HL-60 (cell line): ENCODE measurements around the gene TMBIM4.

Experiments used
- POLR2AphosphoS5 ChIP-seq: IDR thresholded peaks from 2 replicates; pipeline ENCODE4 v1.6.1; 2012; ENCODE audit warnings: low read depth
- TF ChIP-seq, protein P1 (sequence below): IDR thresholded peaks from one replicate; pipeline ENCODE4 v1.5.1; 2011; ENCODE audit warnings: low read length, control low read depth, inconsistent platforms; ENCODE audit not compliant: insufficient read depth
- TF ChIP-seq, protein P2 (sequence below): IDR thresholded peaks from 2 replicates; pipeline ENCODE4 v1.6.1; 2012; ENCODE audit warnings: low read depth; ENCODE audit not compliant: insufficient replicate concordance

DNA sequence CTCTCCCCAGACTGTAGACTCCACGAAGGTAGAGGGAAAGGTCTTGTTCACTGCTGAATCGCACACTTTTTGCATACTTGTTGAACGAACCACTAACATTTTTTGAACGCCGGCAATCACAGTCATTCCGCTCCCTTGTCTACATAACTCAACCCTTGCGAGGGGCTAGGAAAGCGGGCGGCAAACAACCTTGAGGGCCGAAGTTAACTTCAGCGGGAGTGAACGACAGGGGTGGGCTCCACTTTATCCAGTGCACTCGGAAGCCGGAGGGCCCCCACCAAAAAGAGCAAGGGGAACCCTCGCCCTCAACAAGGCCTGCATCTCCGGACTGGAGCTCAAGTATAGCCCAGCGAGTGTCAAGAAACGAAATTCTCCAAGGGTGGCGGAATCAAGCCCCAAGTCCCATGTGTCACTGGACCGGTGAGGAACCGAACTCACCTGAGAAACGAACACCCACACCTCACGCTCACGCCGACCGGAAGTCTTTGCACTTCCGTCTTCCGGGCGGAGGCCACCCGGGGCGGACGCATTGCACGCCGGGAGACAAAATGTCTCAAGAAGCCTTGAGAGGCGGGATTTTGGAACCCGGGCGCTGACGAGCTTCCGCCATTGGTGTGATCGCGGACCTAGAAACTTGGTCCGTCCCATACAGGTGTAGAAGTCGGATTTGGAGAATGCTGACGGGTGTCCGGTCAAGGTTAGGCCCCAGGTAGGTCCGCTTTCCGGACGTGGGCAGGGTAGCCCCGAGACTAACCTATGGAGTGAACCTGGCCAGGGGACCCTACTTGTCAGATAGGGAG, 39.3 kb downstream of the TMBIM4 start, which contains the start of gene LLPH:
- peak; percentile 90 for TF ChIP-seq POLR2AphosphoS5
- TF ChIP-seq, protein P1, sequence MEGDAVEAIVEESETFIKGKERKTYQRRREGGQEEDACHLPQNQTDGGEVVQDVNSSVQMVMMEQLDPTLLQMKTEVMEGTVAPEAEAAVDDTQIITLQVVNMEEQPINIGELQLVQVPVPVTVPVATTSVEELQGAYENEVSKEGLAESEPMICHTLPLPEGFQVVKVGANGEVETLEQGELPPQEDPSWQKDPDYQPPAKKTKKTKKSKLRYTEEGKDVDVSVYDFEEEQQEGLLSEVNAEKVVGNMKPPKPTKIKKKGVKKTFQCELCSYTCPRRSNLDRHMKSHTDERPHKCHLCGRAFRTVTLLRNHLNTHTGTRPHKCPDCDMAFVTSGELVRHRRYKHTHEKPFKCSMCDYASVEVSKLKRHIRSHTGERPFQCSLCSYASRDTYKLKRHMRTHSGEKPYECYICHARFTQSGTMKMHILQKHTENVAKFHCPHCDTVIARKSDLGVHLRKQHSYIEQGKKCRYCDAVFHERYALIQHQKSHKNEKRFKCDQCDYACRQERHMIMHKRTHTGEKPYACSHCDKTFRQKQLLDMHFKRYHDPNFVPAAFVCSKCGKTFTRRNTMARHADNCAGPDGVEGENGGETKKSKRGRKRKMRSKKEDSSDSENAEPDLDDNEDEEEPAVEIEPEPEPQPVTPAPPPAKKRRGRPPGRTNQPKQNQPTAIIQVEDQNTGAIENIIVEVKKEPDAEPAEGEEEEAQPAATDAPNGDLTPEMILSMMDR: no peak
- TF ChIP-seq, protein P2, sequence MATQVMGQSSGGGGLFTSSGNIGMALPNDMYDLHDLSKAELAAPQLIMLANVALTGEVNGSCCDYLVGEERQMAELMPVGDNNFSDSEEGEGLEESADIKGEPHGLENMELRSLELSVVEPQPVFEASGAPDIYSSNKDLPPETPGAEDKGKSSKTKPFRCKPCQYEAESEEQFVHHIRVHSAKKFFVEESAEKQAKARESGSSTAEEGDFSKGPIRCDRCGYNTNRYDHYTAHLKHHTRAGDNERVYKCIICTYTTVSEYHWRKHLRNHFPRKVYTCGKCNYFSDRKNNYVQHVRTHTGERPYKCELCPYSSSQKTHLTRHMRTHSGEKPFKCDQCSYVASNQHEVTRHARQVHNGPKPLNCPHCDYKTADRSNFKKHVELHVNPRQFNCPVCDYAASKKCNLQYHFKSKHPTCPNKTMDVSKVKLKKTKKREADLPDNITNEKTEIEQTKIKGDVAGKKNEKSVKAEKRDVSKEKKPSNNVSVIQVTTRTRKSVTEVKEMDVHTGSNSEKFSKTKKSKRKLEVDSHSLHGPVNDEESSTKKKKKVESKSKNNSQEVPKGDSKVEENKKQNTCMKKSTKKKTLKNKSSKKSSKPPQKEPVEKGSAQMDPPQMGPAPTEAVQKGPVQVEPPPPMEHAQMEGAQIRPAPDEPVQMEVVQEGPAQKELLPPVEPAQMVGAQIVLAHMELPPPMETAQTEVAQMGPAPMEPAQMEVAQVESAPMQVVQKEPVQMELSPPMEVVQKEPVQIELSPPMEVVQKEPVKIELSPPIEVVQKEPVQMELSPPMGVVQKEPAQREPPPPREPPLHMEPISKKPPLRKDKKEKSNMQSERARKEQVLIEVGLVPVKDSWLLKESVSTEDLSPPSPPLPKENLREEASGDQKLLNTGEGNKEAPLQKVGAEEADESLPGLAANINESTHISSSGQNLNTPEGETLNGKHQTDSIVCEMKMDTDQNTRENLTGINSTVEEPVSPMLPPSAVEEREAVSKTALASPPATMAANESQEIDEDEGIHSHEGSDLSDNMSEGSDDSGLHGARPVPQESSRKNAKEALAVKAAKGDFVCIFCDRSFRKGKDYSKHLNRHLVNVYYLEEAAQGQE: peak; percentile 76
